GM06990 (cell line): Measurements from ENCODE around the gene PTPRD.

Experiments
- DNase-seq: peaks from one replicate; pipeline ENCODE4 v3.0.0-alpha.2; 2011; ENCODE audit not compliant: insufficient read length; ENCODE audit errors: extremely low read depth
- H3K27me3 ChIP-seq: replicated peaks from 2 replicates; pipeline ENCODE4 v1.6.0; 2011; ENCODE audit warnings: low read length; ENCODE audit not compliant: control insufficient read depth, insufficient read depth
- H3K36me3 ChIP-seq: 2 replicates; pipeline ENCODE4 v1.5.1; 2011; ENCODE audit warnings: low read length; ENCODE audit not compliant: control insufficient read depth, insufficient read depth
- H3K4me3 ChIP-seq: replicated peaks from 2 replicates; pipeline ENCODE4 v1.5.1; 2011; ENCODE audit warnings: low read depth, mild to moderate bottlenecking, control low read depth, low read length
- TF ChIP-seq, protein P1 (sequence below): IDR thresholded peaks from 2 replicates; pipeline ENCODE4 v1.5.1; 2011; ENCODE audit warnings: low read length, control low read depth, mild to moderate bottlenecking, inconsistent platforms; ENCODE audit not compliant: insufficient read depth, poor library complexity, severe bottlenecking

PTPRD gene

DNA sequence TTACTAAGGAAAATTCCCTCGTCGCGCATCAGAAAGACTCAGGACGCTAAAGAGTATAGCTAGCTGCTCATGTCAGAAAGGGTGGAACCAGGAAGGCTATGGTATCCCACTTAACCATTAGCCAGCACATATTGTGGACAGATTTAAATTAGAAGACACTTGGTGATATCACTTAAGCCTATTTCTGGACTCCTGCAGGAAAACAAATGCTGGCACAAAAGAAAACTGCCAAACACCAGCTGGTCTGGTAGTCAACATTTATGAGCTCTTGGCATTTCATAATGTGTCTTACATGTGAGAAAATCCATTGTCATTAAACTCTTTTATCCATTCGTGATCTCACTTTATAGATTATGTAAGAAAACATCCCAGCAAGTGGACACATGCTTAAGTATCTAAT lies 377.4 kb downstream of the PTPRD start:
- TF ChIP-seq, protein P1, sequence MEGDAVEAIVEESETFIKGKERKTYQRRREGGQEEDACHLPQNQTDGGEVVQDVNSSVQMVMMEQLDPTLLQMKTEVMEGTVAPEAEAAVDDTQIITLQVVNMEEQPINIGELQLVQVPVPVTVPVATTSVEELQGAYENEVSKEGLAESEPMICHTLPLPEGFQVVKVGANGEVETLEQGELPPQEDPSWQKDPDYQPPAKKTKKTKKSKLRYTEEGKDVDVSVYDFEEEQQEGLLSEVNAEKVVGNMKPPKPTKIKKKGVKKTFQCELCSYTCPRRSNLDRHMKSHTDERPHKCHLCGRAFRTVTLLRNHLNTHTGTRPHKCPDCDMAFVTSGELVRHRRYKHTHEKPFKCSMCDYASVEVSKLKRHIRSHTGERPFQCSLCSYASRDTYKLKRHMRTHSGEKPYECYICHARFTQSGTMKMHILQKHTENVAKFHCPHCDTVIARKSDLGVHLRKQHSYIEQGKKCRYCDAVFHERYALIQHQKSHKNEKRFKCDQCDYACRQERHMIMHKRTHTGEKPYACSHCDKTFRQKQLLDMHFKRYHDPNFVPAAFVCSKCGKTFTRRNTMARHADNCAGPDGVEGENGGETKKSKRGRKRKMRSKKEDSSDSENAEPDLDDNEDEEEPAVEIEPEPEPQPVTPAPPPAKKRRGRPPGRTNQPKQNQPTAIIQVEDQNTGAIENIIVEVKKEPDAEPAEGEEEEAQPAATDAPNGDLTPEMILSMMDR = no peak
- Histone ChIP-seq H3K27me3 (no peaks in the 10 kb centered on the region), H3K4me3 (no peak overlapping the region), H3K36me3 (no peaks in the 10 kb centered on the region)
- no peak for DNase-seq

DNA sequence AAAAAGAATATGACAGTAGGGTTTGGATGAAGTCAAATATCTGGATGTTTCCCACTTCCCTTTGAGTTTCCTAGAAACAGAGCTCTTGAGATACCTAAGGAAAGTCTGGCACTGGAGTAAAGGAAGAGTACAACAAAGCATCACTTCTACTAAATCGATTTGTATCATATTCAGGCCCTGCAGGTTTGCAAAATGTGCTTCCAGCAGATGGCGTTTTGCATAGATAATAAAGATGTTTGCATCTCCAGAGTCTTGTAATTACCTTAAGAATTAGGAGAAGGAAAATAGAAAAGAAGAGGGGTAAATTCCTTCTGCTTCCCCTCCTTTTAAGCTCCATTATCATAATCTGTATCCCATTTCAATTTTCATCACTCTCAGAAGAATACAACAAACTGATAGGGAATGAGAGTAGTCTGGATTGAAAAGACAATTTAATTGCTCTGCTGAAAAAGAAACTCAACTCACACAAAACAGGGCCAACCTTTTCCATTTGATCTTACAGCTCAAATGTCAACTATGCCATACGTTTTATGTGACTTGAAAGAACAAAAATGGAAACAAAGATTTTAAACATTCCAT lies 380.4 kb downstream of the PTPRD start:
- TF ChIP-seq, protein P1 = no peak
- Histone ChIP-seq H3K36me3 (no peaks in the 10 kb centered on the region), H3K27me3 (no peaks in the 10 kb centered on the region), H3K4me3 (no peak overlapping the region)
- no peak for DNase-seq

DNA sequence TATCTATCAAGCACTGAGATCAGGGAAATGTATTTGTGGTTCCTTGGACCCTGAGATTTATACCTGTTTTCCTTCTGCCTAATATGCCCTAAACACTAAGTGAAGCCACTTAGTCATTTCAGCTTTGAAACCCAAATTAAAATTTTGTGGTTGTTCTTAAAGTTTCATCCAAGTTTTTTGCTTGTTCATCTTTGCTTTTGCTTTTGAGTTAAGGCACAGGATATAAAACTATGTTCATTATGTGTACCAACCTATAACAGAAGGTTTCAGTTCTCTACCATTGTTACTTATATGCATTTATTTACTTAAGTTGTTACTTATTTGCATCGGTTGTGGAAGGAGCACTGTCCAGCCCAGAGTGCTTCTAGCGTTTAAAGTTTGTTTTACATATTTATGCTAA lies 382.3 kb downstream of the PTPRD start:
- H3K4me3 ChIP-seq = no peak overlapping the region
- H3K27me3 ChIP-seq = no peaks in the 10 kb centered on the region
- no peaks in the 10 kb centered on the region for H3K36me3 ChIP-seq
- no peak for DNase-seq
- TF ChIP-seq, protein P1 = no peak

GRCh38 chr9:10228082-10228481 lies 384.7 kb downstream of the PTPRD start:
- DNase-seq = no peak
- Histone ChIP-seq H3K27me3 (no peaks in the 10 kb centered on the region), H3K4me3 (no peak overlapping the region), H3K36me3 (no peaks in the 10 kb centered on the region)
- TF ChIP-seq, protein P1 = no peak

DNA sequence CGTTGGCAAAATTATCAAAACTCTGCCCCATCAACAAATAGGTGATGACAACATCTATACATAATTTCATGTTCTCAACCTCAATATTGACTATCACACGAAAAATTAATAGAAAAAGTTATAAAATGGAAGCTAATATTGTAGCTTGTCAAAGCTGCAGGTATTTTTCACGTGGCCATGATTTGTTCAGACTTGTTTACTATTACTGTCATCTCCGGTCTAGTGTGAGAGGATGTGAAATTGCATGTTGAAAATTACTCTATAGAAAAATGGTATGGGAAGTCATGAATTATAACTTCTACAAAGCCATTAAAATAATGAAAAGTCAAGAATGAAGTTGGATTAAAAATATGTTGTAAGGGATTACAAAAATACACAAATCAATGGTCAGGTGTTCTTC lies 385.8 kb downstream of the PTPRD start:
- TF ChIP-seq, protein P1 = no peak

GRCh38 chr9:10212702-10213101 lies 400.1 kb downstream of the PTPRD start:
- Histone ChIP-seq H3K27me3 (no peaks in the 10 kb centered on the region), H3K4me3 (no peak overlapping the region), H3K36me3 (no peaks in the 10 kb centered on the region)
- DNase-seq = no peak
- TF ChIP-seq, protein P1 = no peak

More for the DNA sequence above, 385.8 kb downstream of the PTPRD start:
- Histone ChIP-seq H3K27me3 (no peaks in the 10 kb centered on the region), H3K4me3 (no peak overlapping the region), H3K36me3 (no peaks in the 10 kb centered on the region)
- DNase-seq = no peak
